Activated T-cell treated with anti-CD3 and anti-CD28 coated beads for 24 hours (primary cell): ENCODE data around the gene DUXB.

ENCODE experiments used
- DNase-seq: peaks from one replicate; pipeline ENCODE4 v3.0.0-alpha.2; 2020; ENCODE audit warnings: low read depth

The DUXB gene

GRCh38 chr16:75701361-75701760, at the start of gene DUXB:
DUXB (minus strand) TSS chr16:75701461; CDS start chr16:75701418, 43 bp downstream.
- no peak for DNase-seq

GRCh38 chr16:75750528-75750927, 49.3 kb upstream of the DUXB start:
- no peak for DNase-seq

GRCh38 chr16:75746359-75746758, 45.1 kb upstream of the DUXB start:
- DNase-seq: no peak

GRCh38 chr16:75745823-75746222, 44.6 kb upstream of the DUXB start:
- no peak for DNase-seq

GRCh38 chr16:75745242-75745641, 44.0 kb upstream of the DUXB start:
- DNase-seq: no peak

GRCh38 chr16:75742424-75743047, 41.3 kb upstream of the DUXB start:
- no peak for DNase-seq

GRCh38 chr16:75733305-75734211, 32.3 kb upstream of the DUXB start:
- DNase-seq: no peak

GRCh38 chr16:75732871-75733270, 31.6 kb upstream of the DUXB start:
- no peak for DNase-seq

GRCh38 chr16:75727221-75727620, 26.0 kb upstream of the DUXB start:
- DNase-seq: no peak

GRCh38 chr16:75726390-75726789, 25.1 kb upstream of the DUXB start, which contains the start of gene CPHXL:
CPHXL (minus strand) TSS chr16:75726490; CDS start chr16:75726442, 48 bp downstream.
- DNase-seq: no peak

GRCh38 chr16:75718452-75718851, 17.2 kb upstream of the DUXB start:
- DNase-seq: no peak

GRCh38 chr16:75714661-75715060, 13.4 kb upstream of the DUXB start:
- no peak for DNase-seq

- DNase-seq: no peak
Observed at GRCh38 chr16:75710344-75710743, 9.1 kb upstream of the DUXB start.

- no peak for DNase-seq
Observed at GRCh38 chr16:75703306-75703705, 2.0 kb upstream of the DUXB start.

GRCh38 chr16:75702242-75702641, 981 bp upstream of the DUXB start:
- DNase-seq: no peak

- no peak for DNase-seq
Observed at GRCh38 chr16:75697571-75697970, 3.7 kb downstream of the DUXB start.

GRCh38 chr16:75695708-75696107, 5.6 kb downstream of the DUXB start:
- DNase-seq: no peak

- DNase-seq: no peak
Observed at GRCh38 chr16:75687361-75687760, 13.9 kb downstream of the DUXB start.

GRCh38 chr16:75682308-75682707, 19.0 kb downstream of the DUXB start:
- no peak for DNase-seq

GRCh38 chr16:75679366-75679765, 21.9 kb downstream of the DUXB start:
- no peak for DNase-seq

- DNase-seq: no peak
Observed at GRCh38 chr16:75676909-75677308, 24.4 kb downstream of the DUXB start, which contains the start of gene CPHXL2. CPHXL2 (minus strand) TSS chr16:75677009; CDS start chr16:75676999, 10 bp downstream.

- no peak for DNase-seq
Observed at GRCh38 chr16:75667503-75667902, 33.8 kb downstream of the DUXB start.

GRCh38 chr16:75660726-75661302, 40.4 kb downstream of the DUXB start:
- no peak for DNase-seq
